ENCODE measurements around the gene IFIH1. TPM values are rescaled to one million over a fixed set of nuclear protein-coding genes. Genes with fewer than 3 reads are reported as not detected.

The IFIH1 gene
- total and polyA plus RNA-seq, 9 of the 15 experiments (the other 6 are each of a cell fraction or from before 2014, with no cell fraction given): 0.15 to 1.2 (median 0.60) TPM; not detected in 1

DNA sequence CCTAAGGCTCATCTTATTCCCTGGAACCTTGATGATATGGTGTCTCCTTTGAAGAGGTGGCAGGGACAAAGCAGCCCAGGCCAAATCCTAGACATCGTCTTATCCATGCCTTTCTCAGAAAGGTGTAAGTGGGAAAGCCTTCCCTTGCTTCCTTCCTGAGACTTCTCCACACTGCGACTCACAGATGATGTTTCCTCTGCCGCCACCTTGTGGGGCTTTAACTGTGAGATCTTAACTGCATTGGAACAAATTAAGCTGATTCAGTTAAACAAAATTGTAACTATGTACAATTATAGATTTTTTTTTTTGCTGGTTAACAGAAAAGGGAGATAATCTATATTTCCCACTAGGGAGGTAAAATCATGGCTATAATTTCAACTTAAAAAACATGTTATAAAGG is 15.5 kb upstream of the IFIH1 start:
- Histone ChIP-seq H3K9me3 (replicated peaks; ENCODE audit: control insufficient read depth, insufficient read depth, low read depth, low read length) (no peaks in the 10 kb centered on the region), H4K20me1 (replicated peaks; ENCODE audit: control insufficient read depth, insufficient read depth, low read length) (no peaks in the 10 kb centered on the region), H3K79me2 (ENCODE audit: control insufficient read depth, insufficient read depth, low read length) (no peaks in the 10 kb centered on the region), H3K4me1 (replicated peaks in 1 of 2; ENCODE audit: control insufficient read depth in 2 of 2, insufficient read depth in 2 of 2, low read length in 2 of 2) (no peaks in the 10 kb centered on the region), H3K9ac (ENCODE audit: insufficient read depth in 1 of 2, low read depth in 2 of 2, low read length in 2 of 2) (no peak overlapping the region), H3K4me3 (no peak overlapping the region), H3K9me1 (ENCODE audit: control insufficient read depth, insufficient read depth, low read length) (no peaks in the 10 kb centered on the region), H3K27ac (ENCODE audit: extremely low read depth, low read depth, low read length) (no peak overlapping the region), H3K36me3 (ENCODE audit: control insufficient read depth, insufficient read depth, low read length) (no peaks in the 10 kb centered on the region), H3K4me2 (ENCODE audit: insufficient read depth, low read length) (no peak overlapping the region), H2AFZ (ENCODE audit: low read depth, low read length) (no peak overlapping the region), H3K27me3 (ENCODE audit: control insufficient read depth in 2 of 2, insufficient read depth in 2 of 2, low read length in 2 of 2) (no peaks in the 10 kb centered on the region)
- BruUV-seq (replicated peaks): no TSS peak
- in situ Hi-C loops (cut with MboI): no loop called here
- DNase-seq (ENCODE audit: extremely low read depth in 1 of 4, low spot score in 3 of 4) (peak in 1 of 4 experiments; percentile 15), ATAC-seq (no peak), FAIRE-seq (no peak)
- intact Hi-C loops (cut with micrococcal nuclease): no loop called here
- TF ChIP-seq TCF7 (IDR thresholded peaks at IDR 0.05; ENCODE audit: borderline replicate concordance): no peak
- TF ChIP-seq RFX7 (CRISPR knock-in tag; IDR thresholded peaks at IDR 0.05): no peak
- peak; percentile 32; the same call in 1 of the 2 replicates for TF ChIP-seq MAFG (tag; conservative IDR thresholded peaks at IDR 0.05)
- TF ChIP-seq ZNF316 (IDR thresholded peaks at IDR 0.05): peak; percentile 27; the same call in 1 of the 2 replicates
- peak; percentile 17 to 52; a peak in 3 of 4 replicates for TF ChIP-seq RAD21 (CRISPR knock-in tag; conservative IDR thresholded peaks at IDR 0.05 in 1 of 2, IDR thresholded peaks at IDR 0.05 in 1 of 2)
- TF ChIP-seq, protein P1, sequence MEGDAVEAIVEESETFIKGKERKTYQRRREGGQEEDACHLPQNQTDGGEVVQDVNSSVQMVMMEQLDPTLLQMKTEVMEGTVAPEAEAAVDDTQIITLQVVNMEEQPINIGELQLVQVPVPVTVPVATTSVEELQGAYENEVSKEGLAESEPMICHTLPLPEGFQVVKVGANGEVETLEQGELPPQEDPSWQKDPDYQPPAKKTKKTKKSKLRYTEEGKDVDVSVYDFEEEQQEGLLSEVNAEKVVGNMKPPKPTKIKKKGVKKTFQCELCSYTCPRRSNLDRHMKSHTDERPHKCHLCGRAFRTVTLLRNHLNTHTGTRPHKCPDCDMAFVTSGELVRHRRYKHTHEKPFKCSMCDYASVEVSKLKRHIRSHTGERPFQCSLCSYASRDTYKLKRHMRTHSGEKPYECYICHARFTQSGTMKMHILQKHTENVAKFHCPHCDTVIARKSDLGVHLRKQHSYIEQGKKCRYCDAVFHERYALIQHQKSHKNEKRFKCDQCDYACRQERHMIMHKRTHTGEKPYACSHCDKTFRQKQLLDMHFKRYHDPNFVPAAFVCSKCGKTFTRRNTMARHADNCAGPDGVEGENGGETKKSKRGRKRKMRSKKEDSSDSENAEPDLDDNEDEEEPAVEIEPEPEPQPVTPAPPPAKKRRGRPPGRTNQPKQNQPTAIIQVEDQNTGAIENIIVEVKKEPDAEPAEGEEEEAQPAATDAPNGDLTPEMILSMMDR (IDR thresholded peaks at IDR 0.05 in 2 of 3, conservative IDR thresholded peaks at IDR 0.05 in 1 of 3; ENCODE audit: insufficient read depth in 2 of 3, low read depth in 1 of 3, low read length in 3 of 3): 0 out of 6 replicates have a peak, but pooled peaks of 1 of the 3 experiments have one; percentile 9
- ChIA-PET POLR2A (no interaction called here), CTCF (ENCODE audit: low intra/inter-chr PET ratio) (no interaction called here)
- 3% methylated on average over 3 of the region's 3 CpGs for WGBS (ENCODE audit: insufficient coverage, low coverage, missing lambda C conversion rate)

All from K562 (cell line).